NB4 (cell line): ENCODE data around the gene CCDC15.

ENCODE experiments used
- POLR2A ChIP-seq: IDR thresholded peaks from 2 replicates; pipeline ENCODE4 v1.6.1; 2011; ENCODE audit warnings: mild to moderate bottlenecking; ENCODE audit not compliant: insufficient read length; ENCODE audit errors: extremely low read depth
- TF ChIP-seq, protein P1 (sequence below): IDR thresholded peaks from one replicate; pipeline ENCODE4 v1.5.1; 2012; ENCODE audit warnings: low read depth, low read length
- TF ChIP-seq, protein P2 (sequence below): IDR thresholded peaks from 2 replicates; pipeline ENCODE4 v1.6.1; 2011; ENCODE audit warnings: low read depth, low read length

DNA sequence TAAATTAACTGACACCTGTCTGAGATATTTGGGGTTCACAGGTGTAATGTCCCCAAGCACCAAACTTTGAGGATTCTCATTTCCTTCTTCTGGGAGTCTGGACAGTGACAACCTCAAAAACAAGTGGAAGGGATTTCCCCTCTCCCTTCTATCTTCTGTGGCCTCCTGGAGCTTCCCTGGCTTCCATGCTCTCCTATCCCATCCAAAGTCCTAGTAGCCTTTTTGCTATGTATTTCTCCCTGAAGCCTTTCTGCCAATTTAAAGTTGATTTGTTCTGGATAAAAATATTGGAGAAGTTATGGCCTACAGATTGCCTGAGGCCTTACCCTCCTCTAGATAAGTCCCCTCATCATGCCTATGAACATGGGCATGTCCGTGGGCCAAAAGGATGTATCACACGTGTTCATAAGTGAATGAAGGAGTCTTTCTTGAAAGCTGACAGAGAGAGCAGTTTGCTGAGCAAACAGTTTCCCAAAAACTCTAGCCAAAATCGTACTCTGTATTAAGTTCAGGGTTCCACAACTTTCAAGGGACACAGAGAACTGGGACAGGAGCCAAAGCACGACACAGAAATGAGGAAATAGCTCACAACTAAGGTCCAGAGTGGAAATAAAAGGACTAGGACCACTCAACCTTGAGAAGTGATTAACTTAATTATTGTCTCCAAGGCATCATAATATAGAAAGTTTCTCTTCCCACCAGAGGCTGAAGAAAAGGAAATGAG lies 24.9 kb upstream of the CCDC15 start:
- TF ChIP-seq POLR2A, result no peak
- TF ChIP-seq, protein P1, sequence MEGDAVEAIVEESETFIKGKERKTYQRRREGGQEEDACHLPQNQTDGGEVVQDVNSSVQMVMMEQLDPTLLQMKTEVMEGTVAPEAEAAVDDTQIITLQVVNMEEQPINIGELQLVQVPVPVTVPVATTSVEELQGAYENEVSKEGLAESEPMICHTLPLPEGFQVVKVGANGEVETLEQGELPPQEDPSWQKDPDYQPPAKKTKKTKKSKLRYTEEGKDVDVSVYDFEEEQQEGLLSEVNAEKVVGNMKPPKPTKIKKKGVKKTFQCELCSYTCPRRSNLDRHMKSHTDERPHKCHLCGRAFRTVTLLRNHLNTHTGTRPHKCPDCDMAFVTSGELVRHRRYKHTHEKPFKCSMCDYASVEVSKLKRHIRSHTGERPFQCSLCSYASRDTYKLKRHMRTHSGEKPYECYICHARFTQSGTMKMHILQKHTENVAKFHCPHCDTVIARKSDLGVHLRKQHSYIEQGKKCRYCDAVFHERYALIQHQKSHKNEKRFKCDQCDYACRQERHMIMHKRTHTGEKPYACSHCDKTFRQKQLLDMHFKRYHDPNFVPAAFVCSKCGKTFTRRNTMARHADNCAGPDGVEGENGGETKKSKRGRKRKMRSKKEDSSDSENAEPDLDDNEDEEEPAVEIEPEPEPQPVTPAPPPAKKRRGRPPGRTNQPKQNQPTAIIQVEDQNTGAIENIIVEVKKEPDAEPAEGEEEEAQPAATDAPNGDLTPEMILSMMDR, result no peak
- TF ChIP-seq, protein P2, sequence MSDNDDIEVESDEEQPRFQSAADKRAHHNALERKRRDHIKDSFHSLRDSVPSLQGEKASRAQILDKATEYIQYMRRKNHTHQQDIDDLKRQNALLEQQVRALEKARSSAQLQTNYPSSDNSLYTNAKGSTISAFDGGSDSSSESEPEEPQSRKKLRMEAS, result no peak
